ENCODE data around the gene IGSF21. TPM values are rescaled to one million over a fixed set of nuclear protein-coding genes. Genes with fewer than 3 reads are reported as not detected.

IGSF21 gene
- total RNA-seq, 1 donor from 2014 or later, result 0.35 TPM

GRCh38 chr1:18313523-18313922, 205.9 kb downstream of the IGSF21 start:
- no peaks in the 10 kb centered on the region for H3K36me3 Mint-ChIP-seq (ENCODE audit: low read depth)
- H3K9me3 Mint-ChIP-seq, result no peaks in the 10 kb centered on the region
- H3K27ac Mint-ChIP-seq (ENCODE audit: unreplicated experiment), result no peak overlapping the region
- no peak for DNase-seq (ENCODE audit: low read depth, low spot score)
- TF ChIP-seq CTCF (conservative IDR thresholded peaks at IDR 0.05), result no peak
- peaks cover 6% of the 10 kb centered on the region for H3K27me3 Mint-ChIP-seq (ENCODE audit: low read depth)
- no peak overlapping the region for H3K4me3 Mint-ChIP-seq
- H3K4me1 Mint-ChIP-seq, result no peaks in the 10 kb centered on the region

GRCh38 chr1:18314399-18314798, 206.8 kb downstream of the IGSF21 start:
- peaks cover 9% of the 10 kb centered on the region for H3K27me3 Mint-ChIP-seq (ENCODE audit: low read depth)
- H3K4me3 Mint-ChIP-seq, result no peak overlapping the region
- no peak for TF ChIP-seq CTCF (conservative IDR thresholded peaks at IDR 0.05)
- no peaks in the 10 kb centered on the region for H3K9me3 Mint-ChIP-seq
- no peaks in the 10 kb centered on the region for H3K4me1 Mint-ChIP-seq
- DNase-seq (ENCODE audit: low read depth, low spot score), result no peak
- no peaks in the 10 kb centered on the region for H3K36me3 Mint-ChIP-seq (ENCODE audit: low read depth)
- H3K27ac Mint-ChIP-seq (ENCODE audit: unreplicated experiment), result no peak overlapping the region

GRCh38 chr1:18315449-18315848, 207.9 kb downstream of the IGSF21 start:
- H3K4me3 Mint-ChIP-seq, result no peak overlapping the region

GRCh38 chr1:18316764-18317163, 209.2 kb downstream of the IGSF21 start:
- no peaks in the 10 kb centered on the region for H3K9me3 Mint-ChIP-seq
- no peak for DNase-seq (ENCODE audit: low read depth, low spot score)
- peaks cover 6% of the 10 kb centered on the region for H3K27me3 Mint-ChIP-seq (ENCODE audit: low read depth)
- H3K4me3 Mint-ChIP-seq, result no peak overlapping the region
- no peaks in the 10 kb centered on the region for H3K4me1 Mint-ChIP-seq
- no peak overlapping the region for H3K27ac Mint-ChIP-seq (ENCODE audit: unreplicated experiment)
- TF ChIP-seq CTCF (conservative IDR thresholded peaks at IDR 0.05), result no peak
- no peaks in the 10 kb centered on the region for H3K36me3 Mint-ChIP-seq (ENCODE audit: low read depth)

More at GRCh38 chr1:18315449-18315848, 207.9 kb downstream of the IGSF21 start:
- Mint-ChIP-seq H3K27ac (ENCODE audit: unreplicated experiment) (no peak overlapping the region), H3K27me3 (ENCODE audit: low read depth) (peaks cover 9% of the 10 kb centered on the region), H3K9me3 (no peaks in the 10 kb centered on the region), H3K4me1 (no peaks in the 10 kb centered on the region), H3K36me3 (ENCODE audit: low read depth) (no peaks in the 10 kb centered on the region)
- DNase-seq (ENCODE audit: low read depth, low spot score), result no peak
- TF ChIP-seq CTCF (conservative IDR thresholded peaks at IDR 0.05), result no peak

GRCh38 chr1:18319099-18319498, 211.5 kb downstream of the IGSF21 start:
- H3K27me3 Mint-ChIP-seq (ENCODE audit: low read depth), result peaks cover 3% of the 10 kb centered on the region
- H3K9me3 Mint-ChIP-seq, result no peaks in the 10 kb centered on the region
- no peak overlapping the region for H3K27ac Mint-ChIP-seq (ENCODE audit: unreplicated experiment)
- DNase-seq (ENCODE audit: low read depth, low spot score), result no peak
- H3K36me3 Mint-ChIP-seq (ENCODE audit: low read depth), result no peaks in the 10 kb centered on the region
- TF ChIP-seq CTCF (conservative IDR thresholded peaks at IDR 0.05), result no peak
- no peaks in the 10 kb centered on the region for H3K4me1 Mint-ChIP-seq
- H3K4me3 Mint-ChIP-seq, result no peak overlapping the region

- Mint-ChIP-seq H3K27me3 (ENCODE audit: low read depth) (peaks cover 3% of the 10 kb centered on the region), H3K4me1 (no peaks in the 10 kb centered on the region), H3K4me3 (no peak overlapping the region), H3K9me3 (no peaks in the 10 kb centered on the region), H3K27ac (ENCODE audit: unreplicated experiment) (no peak overlapping the region), H3K36me3 (ENCODE audit: low read depth) (no peaks in the 10 kb centered on the region)
- no peak for TF ChIP-seq CTCF (conservative IDR thresholded peaks at IDR 0.05)
- no peak for DNase-seq (ENCODE audit: low read depth, low spot score)
Observed at GRCh38 chr1:18320051-18320450, 212.5 kb downstream of the IGSF21 start.
